OCI-LY3 (cell line): ENCODE data around the gene ZSWIM6.

Source experiments
- CTCF ChIP-seq: fragments of 200-600, 300-600 bp; sonication (generic); IDR thresholded peaks from 2 replicates; pipeline ENCODE4 v1.5.1; 2014; ENCODE audit warnings: antibody characterized with exemption, low read length, low read depth
- EZH2phosphoT487 ChIP-seq: fragments of 200-600 bp; shearing (Covaris generic); IDR thresholded peaks from 2 replicates; pipeline ENCODE4 v1.6.1; 2018; ENCODE audit warnings: antibody characterized with exemption, mixed run types, low read depth

GRCh38 chr5:61339764-61340163 is 7.7 kb downstream of the ZSWIM6 start:
- TF ChIP-seq CTCF (no peak), EZH2phosphoT487 (no peak)
